Liver (tissue), 3 donors: ENCODE data around the gene BEND7.

Experiments
- GABPA ChIP-seq, 2 donors: IDR thresholded peaks in 1 of 2; conservative IDR thresholded peaks in 1 of 2; 2 replicates each; pipeline ENCODE4 v1.6.1; 2016; ENCODE audit warnings: antibody characterized with exemption in 2 of 2, mild to moderate bottlenecking in 1 of 2, moderate library complexity in 1 of 2
- HNF4A ChIP-seq, 2 donors: conservative IDR thresholded peaks; 2 replicates each; pipeline ENCODE4 v1.6.1; 2016; ENCODE audit warnings: antibody characterized with exemption in 2 of 2, mild to moderate bottlenecking in 2 of 2
- RAD21 ChIP-seq, 2 donors: IDR thresholded peaks; 2 replicates each; pipeline ENCODE4 v1.6.1; 2016; ENCODE audit warnings: antibody characterized with exemption in 2 of 2, mild to moderate bottlenecking in 2 of 2
- SP1 ChIP-seq: IDR thresholded peaks from 2 replicates; pipeline ENCODE4 v1.6.1; 2018; ENCODE audit warnings: antibody characterized with exemption, mild to moderate bottlenecking
- TAF1 ChIP-seq: conservative IDR thresholded peaks from 2 replicates; pipeline ENCODE4 v1.6.1; 2016; ENCODE audit warnings: antibody characterized with exemption, mild to moderate bottlenecking
- YY1 ChIP-seq: IDR thresholded peaks from 2 replicates; pipeline ENCODE4 v1.6.1; 2016; ENCODE audit warnings: antibody characterized with exemption, mild to moderate bottlenecking
- TF ChIP-seq, protein P1 (sequence below): fragments of 150-350 bp; IDR thresholded peaks from 2 replicates; pipeline ENCODE4 v1.5.1; 2017; ENCODE audit warnings: improper control_type of control experiment, low read depth, low read length; ENCODE audit not compliant: missing input control
- TF ChIP-seq, protein P2 (sequence below): IDR thresholded peaks from 2 replicates; pipeline ENCODE4 v1.6.1; 2016; ENCODE audit warnings: antibody characterized with exemption, mild to moderate bottlenecking
- TF ChIP-seq, protein P3 (sequence below): IDR thresholded peaks from 2 replicates; pipeline ENCODE4 v1.6.1; 2016; ENCODE audit warnings: antibody characterized with exemption
- TF ChIP-seq, protein P4 (sequence below): IDR thresholded peaks from 2 replicates; pipeline ENCODE4 v1.6.1; 2016; ENCODE audit warnings: antibody characterized with exemption
- donor health status: healthy.
- donor health status: healthy.

DNA sequence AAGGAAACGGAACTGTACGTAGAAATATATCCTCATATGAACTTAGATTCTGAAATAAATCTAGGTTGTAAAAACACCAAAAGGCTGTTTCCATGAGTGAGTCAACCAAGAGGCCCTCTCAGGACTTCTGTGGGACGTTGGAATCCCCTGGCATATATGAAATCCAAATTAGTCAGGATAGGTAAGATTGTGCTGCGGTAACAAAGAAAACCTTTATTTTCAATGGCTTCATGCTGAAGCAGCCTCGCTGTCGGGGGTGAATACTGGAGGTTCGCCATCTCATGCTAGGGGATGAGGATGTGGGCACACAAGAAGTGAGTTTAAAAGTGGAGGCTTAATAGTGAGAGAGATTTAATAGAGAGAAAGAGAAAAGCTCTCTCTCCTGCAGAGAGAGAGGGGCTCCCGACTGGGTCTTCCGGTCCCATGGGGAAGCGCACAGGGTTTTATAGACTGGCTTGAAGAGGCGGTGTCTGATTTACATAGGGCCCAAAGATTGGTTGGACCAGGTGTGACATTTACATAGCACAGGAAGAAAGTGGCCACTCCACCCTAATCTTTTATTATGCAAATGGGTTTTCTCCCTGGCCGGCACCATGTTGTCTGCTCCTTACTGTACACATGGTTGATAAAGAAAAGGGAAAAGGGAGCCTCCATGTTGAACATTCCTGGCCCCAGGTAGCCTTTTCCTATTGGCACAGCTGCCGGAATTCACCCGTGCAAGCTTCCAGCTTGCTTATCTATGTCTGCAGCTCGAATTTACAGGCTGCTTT lies 128.4 kb downstream of the BEND7 start:
- TF ChIP-seq YY1 (no peak), RAD21 (IDR thresholded peaks at IDR 0.05) (no peak), SP1 (no peak), TAF1 (no peak), HNF4A (conservative IDR thresholded peaks at IDR 0.05) (no peak), GABPA (IDR thresholded peaks at IDR 0.05 in 1 of 2, conservative IDR thresholded peaks at IDR 0.05 in 1 of 2) (no peak)
- TF ChIP-seq, protein P1, sequence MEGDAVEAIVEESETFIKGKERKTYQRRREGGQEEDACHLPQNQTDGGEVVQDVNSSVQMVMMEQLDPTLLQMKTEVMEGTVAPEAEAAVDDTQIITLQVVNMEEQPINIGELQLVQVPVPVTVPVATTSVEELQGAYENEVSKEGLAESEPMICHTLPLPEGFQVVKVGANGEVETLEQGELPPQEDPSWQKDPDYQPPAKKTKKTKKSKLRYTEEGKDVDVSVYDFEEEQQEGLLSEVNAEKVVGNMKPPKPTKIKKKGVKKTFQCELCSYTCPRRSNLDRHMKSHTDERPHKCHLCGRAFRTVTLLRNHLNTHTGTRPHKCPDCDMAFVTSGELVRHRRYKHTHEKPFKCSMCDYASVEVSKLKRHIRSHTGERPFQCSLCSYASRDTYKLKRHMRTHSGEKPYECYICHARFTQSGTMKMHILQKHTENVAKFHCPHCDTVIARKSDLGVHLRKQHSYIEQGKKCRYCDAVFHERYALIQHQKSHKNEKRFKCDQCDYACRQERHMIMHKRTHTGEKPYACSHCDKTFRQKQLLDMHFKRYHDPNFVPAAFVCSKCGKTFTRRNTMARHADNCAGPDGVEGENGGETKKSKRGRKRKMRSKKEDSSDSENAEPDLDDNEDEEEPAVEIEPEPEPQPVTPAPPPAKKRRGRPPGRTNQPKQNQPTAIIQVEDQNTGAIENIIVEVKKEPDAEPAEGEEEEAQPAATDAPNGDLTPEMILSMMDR = no peak
- TF ChIP-seq, protein P2, sequence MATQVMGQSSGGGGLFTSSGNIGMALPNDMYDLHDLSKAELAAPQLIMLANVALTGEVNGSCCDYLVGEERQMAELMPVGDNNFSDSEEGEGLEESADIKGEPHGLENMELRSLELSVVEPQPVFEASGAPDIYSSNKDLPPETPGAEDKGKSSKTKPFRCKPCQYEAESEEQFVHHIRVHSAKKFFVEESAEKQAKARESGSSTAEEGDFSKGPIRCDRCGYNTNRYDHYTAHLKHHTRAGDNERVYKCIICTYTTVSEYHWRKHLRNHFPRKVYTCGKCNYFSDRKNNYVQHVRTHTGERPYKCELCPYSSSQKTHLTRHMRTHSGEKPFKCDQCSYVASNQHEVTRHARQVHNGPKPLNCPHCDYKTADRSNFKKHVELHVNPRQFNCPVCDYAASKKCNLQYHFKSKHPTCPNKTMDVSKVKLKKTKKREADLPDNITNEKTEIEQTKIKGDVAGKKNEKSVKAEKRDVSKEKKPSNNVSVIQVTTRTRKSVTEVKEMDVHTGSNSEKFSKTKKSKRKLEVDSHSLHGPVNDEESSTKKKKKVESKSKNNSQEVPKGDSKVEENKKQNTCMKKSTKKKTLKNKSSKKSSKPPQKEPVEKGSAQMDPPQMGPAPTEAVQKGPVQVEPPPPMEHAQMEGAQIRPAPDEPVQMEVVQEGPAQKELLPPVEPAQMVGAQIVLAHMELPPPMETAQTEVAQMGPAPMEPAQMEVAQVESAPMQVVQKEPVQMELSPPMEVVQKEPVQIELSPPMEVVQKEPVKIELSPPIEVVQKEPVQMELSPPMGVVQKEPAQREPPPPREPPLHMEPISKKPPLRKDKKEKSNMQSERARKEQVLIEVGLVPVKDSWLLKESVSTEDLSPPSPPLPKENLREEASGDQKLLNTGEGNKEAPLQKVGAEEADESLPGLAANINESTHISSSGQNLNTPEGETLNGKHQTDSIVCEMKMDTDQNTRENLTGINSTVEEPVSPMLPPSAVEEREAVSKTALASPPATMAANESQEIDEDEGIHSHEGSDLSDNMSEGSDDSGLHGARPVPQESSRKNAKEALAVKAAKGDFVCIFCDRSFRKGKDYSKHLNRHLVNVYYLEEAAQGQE = no peak
- TF ChIP-seq, protein P3, sequence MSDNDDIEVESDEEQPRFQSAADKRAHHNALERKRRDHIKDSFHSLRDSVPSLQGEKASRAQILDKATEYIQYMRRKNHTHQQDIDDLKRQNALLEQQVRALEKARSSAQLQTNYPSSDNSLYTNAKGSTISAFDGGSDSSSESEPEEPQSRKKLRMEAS = no peak
- TF ChIP-seq, protein P4, sequence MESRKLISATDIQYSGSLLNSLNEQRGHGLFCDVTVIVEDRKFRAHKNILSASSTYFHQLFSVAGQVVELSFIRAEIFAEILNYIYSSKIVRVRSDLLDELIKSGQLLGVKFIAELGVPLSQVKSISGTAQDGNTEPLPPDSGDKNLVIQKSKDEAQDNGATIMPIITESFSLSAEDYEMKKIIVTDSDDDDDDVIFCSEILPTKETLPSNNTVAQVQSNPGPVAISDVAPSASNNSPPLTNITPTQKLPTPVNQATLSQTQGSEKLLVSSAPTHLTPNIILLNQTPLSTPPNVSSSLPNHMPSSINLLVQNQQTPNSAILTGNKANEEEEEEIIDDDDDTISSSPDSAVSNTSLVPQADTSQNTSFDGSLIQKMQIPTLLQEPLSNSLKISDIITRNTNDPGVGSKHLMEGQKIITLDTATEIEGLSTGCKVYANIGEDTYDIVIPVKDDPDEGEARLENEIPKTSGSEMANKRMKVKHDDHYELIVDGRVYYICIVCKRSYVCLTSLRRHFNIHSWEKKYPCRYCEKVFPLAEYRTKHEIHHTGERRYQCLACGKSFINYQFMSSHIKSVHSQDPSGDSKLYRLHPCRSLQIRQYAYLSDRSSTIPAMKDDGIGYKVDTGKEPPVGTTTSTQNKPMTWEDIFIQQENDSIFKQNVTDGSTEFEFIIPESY = no peak
